Rectal smooth muscle tissue (tissue), 1 donor: ENCODE results near the gene HOOK1.
"Not testable (repeated sequence)": the region's sequence is repeated elsewhere in the genome, so short reads cannot be mapped to it uniquely, and the experiment has no call there.

Experiments used
- H3K27ac ChIP-seq: one replicate; pipeline ENCODE4 v1.7.0; 2013; ENCODE audit warnings: low read depth, low read length, inconsistent platforms
- H3K27me3 ChIP-seq: one replicate; pipeline ENCODE4 v1.7.0; 2013; ENCODE audit warnings: low read length; ENCODE audit not compliant: control insufficient read depth, insufficient read depth
- H3K36me3 ChIP-seq: one replicate; pipeline ENCODE4 v1.7.0; 2013; ENCODE audit warnings: low read length; ENCODE audit not compliant: control insufficient read depth, insufficient read depth
- H3K4me1 ChIP-seq: one replicate; pipeline ENCODE4 v1.7.0; 2013; ENCODE audit warnings: low read length; ENCODE audit not compliant: control insufficient read depth, insufficient read depth
- H3K4me3 ChIP-seq: one replicate; pipeline ENCODE4 v1.7.0; 2013; ENCODE audit warnings: low read length
- H3K9ac ChIP-seq: one replicate; pipeline ENCODE4 v1.7.0; 2013; ENCODE audit warnings: low read length

The HOOK1 gene

GRCh38 chr1:59908084-59908483, 93.3 kb downstream of the HOOK1 start:
- Histone ChIP-seq H3K27me3 (no peaks in the 10 kb centered on the region), H3K27ac (no peak overlapping the region), H3K4me1 (no peaks in the 10 kb centered on the region), H3K4me3 (no peak overlapping the region), H3K36me3 (no peaks in the 10 kb centered on the region), H3K9ac (no peak overlapping the region)

- H3K27me3 ChIP-seq, result no peaks in the 10 kb centered on the region
- no peaks in the 10 kb centered on the region for H3K4me1 ChIP-seq
- no peaks in the 10 kb centered on the region for H3K36me3 ChIP-seq
- H3K27ac ChIP-seq, result no peak overlapping the region
- no peak overlapping the region for H3K4me3 ChIP-seq
- no peak overlapping the region for H3K9ac ChIP-seq
Observed at GRCh38 chr1:59908682-59909081, 93.9 kb downstream of the HOOK1 start.

GRCh38 chr1:59914791-59915286, 100.1 kb downstream of the HOOK1 start:
- not testable (repeated sequence) for H3K4me3 ChIP-seq, H3K36me3 ChIP-seq, H3K27ac ChIP-seq, H3K27me3 ChIP-seq, H3K4me1 ChIP-seq, H3K9ac ChIP-seq

- no peak overlapping the region for H3K27ac ChIP-seq
- H3K36me3 ChIP-seq, result no peaks in the 10 kb centered on the region
- no peak overlapping the region for H3K4me3 ChIP-seq
- no peaks in the 10 kb centered on the region for H3K4me1 ChIP-seq
- no peak overlapping the region for H3K9ac ChIP-seq
- H3K27me3 ChIP-seq, result no peaks in the 10 kb centered on the region
Observed at GRCh38 chr1:59915516-59915915, 100.8 kb downstream of the HOOK1 start.

- H3K4me3 ChIP-seq, result no peak overlapping the region
Observed at GRCh38 chr1:59917026-59917784, 102.5 kb downstream of the HOOK1 start.

GRCh38 chr1:59917785-59918180, 103.0 kb downstream of the HOOK1 start:
- H3K27me3 ChIP-seq, result no peaks in the 10 kb centered on the region
- no peak overlapping the region for H3K4me3 ChIP-seq
- no peaks in the 10 kb centered on the region for H3K4me1 ChIP-seq
- no peak overlapping the region for H3K27ac ChIP-seq
- H3K36me3 ChIP-seq, result no peaks in the 10 kb centered on the region
- H3K9ac ChIP-seq, result no peak overlapping the region

More at GRCh38 chr1:59917026-59917784, 102.5 kb downstream of the HOOK1 start:
- H3K27ac ChIP-seq, result no peak overlapping the region
- H3K27me3 ChIP-seq, result no peaks in the 10 kb centered on the region
- H3K4me1 ChIP-seq, result no peaks in the 10 kb centered on the region
- H3K36me3 ChIP-seq, result no peaks in the 10 kb centered on the region
- no peak overlapping the region for H3K9ac ChIP-seq

GRCh38 chr1:59919746-59920145, 105.0 kb downstream of the HOOK1 start:
- Histone ChIP-seq H3K4me1 (no peaks in the 10 kb centered on the region), H3K4me3 (no peak overlapping the region), H3K27me3 (no peaks in the 10 kb centered on the region), H3K27ac (no peak overlapping the region), H3K9ac (no peak overlapping the region), H3K36me3 (no peaks in the 10 kb centered on the region)

- H3K27me3 ChIP-seq, H3K27ac ChIP-seq, H3K4me3 ChIP-seq, H3K9ac ChIP-seq, H3K4me1 ChIP-seq, H3K36me3 ChIP-seq: not testable (repeated sequence)
Observed at GRCh38 chr1:59921258-59921899, 106.6 kb downstream of the HOOK1 start.

- Histone ChIP-seq H3K27me3 (no peaks in the 10 kb centered on the region), H3K36me3 (no peaks in the 10 kb centered on the region), H3K9ac (no peak overlapping the region), H3K4me3 (no peak overlapping the region), H3K4me1 (no peaks in the 10 kb centered on the region), H3K27ac (no peak overlapping the region)
Observed at GRCh38 chr1:59924653-59925052, 109.9 kb downstream of the HOOK1 start.
